SK-N-SH treated with all-trans-retinoic acid at 6 μM for 48 hours (cell line): ENCODE results near the gene CDR2L.

Experiments used
- ARNTL ChIP-seq: fragments of 450-650 bp; formaldehyde crosslinking; IDR thresholded peaks from 2 replicates; pipeline ENCODE4 v1.5.0; 2020; ENCODE audit warnings: low read depth, mild to moderate bottlenecking, moderate library complexity, borderline replicate concordance
- BACH2 ChIP-seq: fragments of 250-450 bp; sonication (Bioruptor Pico); IDR thresholded peaks from 2 replicates; pipeline ENCODE4 v1.9.0; 2021; ENCODE audit warnings: mild to moderate bottlenecking, borderline replicate concordance
- CSDC2 ChIP-seq: fragments of 250-450 bp; sonication (Bioruptor Pico); IDR thresholded peaks from 2 replicates; pipeline ENCODE4 v1.5.0; 2020; ENCODE audit warnings: mild to moderate bottlenecking, moderate library complexity
- CSRNP3 ChIP-seq: fragments of 250-450 bp; sonication (Bioruptor Pico); IDR thresholded peaks from 2 replicates; pipeline ENCODE4 v1.5.1; 2021; ENCODE audit warnings: mild to moderate bottlenecking, moderate library complexity
- GLIS3 ChIP-seq: fragments of 250-450 bp; sonication (Bioruptor Pico); IDR thresholded peaks from 2 replicates; pipeline ENCODE4 v1.5.0; 2020; ENCODE audit warnings: mild to moderate bottlenecking, moderate library complexity
- ISL1 ChIP-seq: fragments of 250-450 bp; sonication (Bioruptor Pico); IDR thresholded peaks from 2 replicates; pipeline ENCODE4 v2.1.2; 2022; ENCODE audit warnings: mild to moderate bottlenecking, moderate library complexity
- PPARA ChIP-seq: fragments of 250-450 bp; sonication (Bioruptor Pico); IDR thresholded peaks from 2 replicates; pipeline ENCODE4 v1.5.0; 2020; ENCODE audit warnings: mild to moderate bottlenecking, borderline replicate concordance
- RARB ChIP-seq: fragments of 250-450 bp; sonication (Bioruptor Pico); IDR thresholded peaks from 2 replicates; pipeline ENCODE4 v1.8.0; 2021; ENCODE audit warnings: mild to moderate bottlenecking, moderate library complexity
- ZFP3 ChIP-seq: fragments of 250-450 bp; sonication (Bioruptor Pico); IDR thresholded peaks from 2 replicates; pipeline ENCODE4 v1.5.0; 2020; ENCODE audit warnings: mild to moderate bottlenecking, moderate library complexity
- ZNF70 ChIP-seq: fragments of 450-650 bp; formaldehyde crosslinking; IDR thresholded peaks from 2 replicates; pipeline ENCODE4 v1.5.0; 2020; ENCODE audit warnings: mild to moderate bottlenecking, moderate library complexity

DNA sequence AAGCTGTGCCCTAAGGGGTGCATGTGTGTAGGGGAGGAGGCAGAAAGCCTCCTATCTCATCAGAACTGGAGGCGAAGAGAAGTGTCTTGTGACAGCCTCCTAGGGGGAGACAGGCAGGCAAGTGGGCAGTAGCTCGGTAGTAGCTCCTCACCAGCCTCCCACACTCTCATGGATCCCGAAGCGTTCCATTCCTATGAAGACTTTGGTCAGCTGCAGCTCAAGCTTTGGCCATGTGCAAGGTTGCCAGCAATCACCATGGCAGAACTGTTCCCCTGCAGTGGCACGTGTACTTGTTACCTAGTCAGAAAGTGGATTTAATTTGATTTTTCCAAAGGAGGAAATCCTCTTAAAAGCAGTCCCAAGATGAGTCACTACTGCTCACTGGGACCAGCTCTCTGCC lies 31.7 kb downstream of the CDR2L start:
- TF ChIP-seq ARNTL (CRISPR knock-in tag): no peak
- TF ChIP-seq ZFP3: no peak
- no peak for TF ChIP-seq PPARA (CRISPR knock-in tag)
- no peak for TF ChIP-seq GLIS3 (CRISPR knock-in tag)
- no peak for TF ChIP-seq RARB (CRISPR knock-in tag)
- TF ChIP-seq CSRNP3 (CRISPR knock-in tag): no peak
- no peak for TF ChIP-seq ZNF70 (CRISPR knock-in tag)
- TF ChIP-seq CSDC2: no peak
- no peak for TF ChIP-seq BACH2
- no peak for TF ChIP-seq ISL1 (CRISPR knock-in tag)
